NCI-H226 (cell line): ENCODE data around the gene LRTM1.

ENCODE experiments used
- DNase-seq: peaks from one replicate; pipeline ENCODE4 v3.0.0-alpha.2; 2015

Gene LRTM1

DNA sequence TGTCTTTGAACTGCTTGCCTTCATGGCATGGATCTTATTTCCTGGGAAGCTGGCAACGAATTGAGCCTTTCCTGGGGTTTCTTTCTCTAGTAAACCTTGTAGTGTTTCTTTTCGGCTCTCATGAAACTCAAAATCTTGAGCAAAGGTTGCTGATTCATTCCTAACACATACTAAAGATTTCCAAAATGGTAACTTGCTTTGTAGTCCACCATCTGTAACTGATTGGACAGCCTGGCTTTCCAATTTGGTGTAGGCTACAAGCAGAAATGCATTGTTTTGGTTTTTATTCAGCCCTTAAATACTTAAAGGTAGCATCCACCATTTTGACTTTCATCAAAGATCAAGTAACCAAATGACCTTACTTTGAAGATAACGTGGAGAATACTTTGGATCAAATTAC, 38.1 kb downstream of the LRTM1 start:
- DNase-seq, result no peak

DNA sequence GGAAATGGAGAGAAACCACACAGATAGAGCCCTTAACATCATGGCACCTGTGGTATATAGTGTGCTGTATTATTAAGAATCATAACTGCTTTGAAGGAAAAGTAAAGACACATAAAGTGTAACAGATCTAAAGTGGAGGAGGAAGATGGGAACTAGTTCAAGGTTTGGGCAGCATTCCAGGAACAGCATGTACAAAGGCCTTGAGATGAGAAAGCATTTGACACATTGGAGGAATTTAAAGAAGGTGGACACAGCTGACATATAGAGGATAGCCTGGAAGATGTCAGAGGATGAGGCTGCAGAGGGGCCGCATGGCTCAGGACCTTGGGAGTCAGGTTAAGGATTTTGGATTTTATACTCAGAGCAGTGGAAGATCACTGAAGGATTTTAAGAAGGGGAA, 39.0 kb downstream of the LRTM1 start:
- no peak for DNase-seq

DNA sequence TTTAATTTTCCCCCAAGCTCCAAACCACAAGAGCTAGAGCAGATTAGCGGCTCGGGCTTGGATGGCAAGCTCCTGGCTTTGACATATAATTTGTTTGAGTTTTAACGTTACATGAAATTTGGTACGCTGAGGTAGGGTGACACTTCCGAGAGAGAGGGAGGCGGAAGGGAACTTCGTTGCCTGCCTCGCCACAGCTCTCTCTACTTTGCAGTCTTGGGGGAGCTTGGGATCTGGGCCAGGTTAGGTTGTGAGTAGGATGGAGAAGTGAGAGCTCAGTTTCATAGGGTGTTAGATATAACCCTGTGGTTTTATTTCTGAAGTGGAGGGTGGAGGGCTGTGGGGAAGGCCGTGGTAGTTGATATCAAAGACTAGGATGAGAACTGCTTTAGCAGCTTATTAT, 39.7 kb downstream of the LRTM1 start:
- no peak for DNase-seq

DNA sequence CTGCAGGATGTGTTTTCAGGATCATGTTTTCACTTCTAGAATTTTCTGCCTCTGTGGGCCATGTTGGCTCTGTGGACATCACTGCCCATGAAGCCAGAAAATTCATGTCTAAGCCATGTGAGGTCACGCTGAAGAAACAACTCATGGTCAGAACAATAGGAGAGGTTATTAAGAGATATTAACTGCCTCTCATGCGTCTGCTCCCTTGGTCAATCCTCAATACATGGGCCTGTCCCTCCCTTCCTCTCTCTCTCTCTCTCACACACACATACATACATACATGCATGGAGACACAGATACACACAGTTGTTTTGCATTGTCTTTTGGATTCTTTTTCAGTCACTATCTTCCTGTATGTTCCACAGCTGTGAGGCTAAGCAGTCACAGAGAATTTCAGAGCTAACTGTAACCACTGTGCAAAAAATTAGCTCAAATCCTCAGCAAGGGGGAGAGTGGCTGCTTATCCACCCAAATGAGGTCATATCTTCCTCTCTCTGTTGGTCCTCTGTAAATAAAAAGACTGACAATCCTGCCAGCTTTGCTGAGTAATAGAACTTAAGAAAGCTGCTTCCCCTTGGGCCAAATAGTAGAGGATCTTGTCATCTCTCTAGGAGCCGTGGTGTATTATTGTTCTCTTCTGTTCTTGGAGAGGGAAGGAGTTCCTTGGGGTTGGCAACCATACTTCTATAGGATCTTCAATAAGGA, 45.6 kb downstream of the LRTM1 start:
- DNase-seq, result peak; percentile 95

DNA sequence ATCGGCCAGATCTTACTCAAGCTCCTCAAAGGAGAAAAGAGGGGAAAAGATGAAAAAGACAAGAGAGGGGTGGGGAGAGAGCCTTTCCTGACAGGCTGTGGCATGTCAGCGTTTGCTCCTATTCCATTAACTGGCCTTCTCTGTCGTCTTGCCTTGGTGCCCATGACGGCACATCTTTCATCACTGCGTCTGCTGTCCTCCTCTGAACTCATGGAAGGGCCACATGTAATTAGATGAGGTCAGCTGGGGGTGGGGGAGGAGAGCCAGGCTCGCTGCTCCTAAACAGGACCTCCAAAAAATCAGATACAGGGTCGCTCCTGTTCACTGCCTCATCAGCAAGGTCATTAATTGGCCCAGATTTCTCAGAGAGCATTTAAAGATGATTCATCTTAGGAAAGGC, 49.7 kb downstream of the LRTM1 start:
- DNase-seq, result no peak

DNA sequence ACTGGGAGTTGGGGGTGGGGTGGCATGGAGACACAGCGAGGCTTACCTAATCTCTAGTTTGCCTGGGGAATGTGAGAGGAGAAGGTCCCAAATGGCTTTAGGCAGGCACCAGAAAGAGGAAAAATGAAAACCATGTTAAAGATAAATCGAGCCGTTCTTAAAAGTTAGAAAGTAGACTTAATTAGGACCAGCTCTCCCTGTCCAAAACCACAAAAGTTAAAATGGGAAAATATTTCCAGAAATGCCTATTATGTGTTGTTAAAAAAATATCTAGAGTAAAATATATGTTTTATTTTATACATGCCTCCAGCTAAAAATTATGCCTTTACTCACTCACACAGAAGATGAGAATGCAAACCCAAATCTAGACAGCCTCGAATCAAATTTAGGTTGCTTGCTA, 50.1 kb downstream of the LRTM1 start:
- no peak for DNase-seq

DNA sequence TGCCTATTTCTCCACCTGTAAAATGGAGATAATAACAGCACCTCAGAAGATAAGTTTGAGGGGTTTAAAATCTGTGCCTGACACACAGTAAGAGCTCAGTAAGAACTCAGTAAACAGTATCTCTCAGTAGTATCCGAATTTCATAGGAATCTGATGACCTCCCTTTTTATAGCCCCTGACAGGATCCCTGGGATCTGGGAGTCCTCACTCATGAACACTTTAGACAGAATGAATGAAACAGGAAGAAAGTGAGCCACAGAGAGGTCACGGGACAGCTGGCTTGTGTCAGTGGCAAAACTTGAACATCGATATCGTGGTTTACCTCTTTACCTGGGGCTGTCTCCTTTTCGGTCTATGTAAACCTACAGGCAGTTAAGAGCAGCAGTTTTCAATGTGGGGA, 51.2 kb downstream of the LRTM1 start:
- no peak for DNase-seq

DNA sequence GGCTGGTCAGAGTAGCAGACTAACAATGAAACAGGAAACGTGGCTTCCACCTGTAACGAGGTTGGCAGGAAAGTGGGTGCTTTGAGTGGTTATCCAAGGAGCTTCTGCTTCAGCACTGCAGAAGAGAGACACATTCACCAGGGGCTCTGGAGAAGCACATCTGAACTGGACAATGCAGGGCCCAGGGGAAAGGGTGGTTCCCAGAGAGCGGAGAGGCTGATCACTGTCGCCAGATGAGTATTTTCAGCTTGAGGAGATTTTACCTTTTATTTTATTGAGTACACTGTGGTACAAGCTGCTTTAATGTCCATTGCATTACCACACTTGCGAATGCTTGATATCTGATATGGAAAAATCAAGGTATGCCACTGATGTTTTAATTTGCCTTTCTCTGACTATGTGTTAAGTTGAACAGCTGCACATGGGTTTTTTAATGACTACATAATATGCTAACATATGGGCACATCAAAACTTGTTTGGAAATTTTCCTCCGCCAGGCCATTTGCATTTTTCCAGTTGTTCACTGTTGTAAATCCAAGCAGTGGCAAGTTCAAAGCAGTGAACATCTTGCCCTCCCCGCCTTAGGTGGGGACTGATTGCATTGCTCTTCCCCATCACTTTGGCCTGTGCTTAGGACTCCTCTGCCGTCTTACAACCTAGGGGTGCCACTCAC, 52.1 kb downstream of the LRTM1 start:
- DNase-seq, result no peak

DNA sequence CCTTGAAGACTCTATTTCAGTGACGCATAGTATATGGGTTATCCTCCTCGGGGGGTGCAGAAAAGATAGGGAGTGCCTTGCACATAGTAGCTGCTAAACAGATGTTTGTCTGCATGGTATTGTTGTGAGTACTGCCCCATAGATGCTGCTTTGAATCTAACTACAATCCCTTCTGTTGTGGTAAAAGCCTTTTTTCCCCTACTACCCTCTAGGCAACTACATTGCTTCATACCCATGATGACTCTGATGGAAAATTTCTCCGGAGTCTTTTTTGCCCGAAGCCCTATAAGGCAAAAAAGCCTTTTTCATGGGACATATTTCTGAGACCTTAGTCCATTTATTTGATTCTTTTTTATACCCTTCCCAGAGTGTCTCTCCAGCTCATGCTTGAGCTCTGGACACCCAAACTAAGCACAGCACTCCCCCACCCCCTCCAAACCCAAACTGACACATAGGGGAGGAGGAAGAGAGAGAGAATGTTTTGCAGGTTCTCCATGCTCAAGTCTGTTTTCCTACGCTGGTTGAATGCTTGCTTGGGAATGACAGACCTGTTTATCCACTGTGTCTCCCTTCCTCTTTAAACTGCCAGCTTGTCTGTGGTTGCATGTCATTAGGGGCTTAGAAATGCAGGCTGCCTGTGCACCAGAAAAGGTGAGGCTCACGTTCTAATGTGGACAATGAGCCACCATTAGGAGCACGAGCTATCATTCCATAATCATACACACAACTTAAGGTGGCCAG, 52.9 kb downstream of the LRTM1 start:
- no peak for DNase-seq

DNA sequence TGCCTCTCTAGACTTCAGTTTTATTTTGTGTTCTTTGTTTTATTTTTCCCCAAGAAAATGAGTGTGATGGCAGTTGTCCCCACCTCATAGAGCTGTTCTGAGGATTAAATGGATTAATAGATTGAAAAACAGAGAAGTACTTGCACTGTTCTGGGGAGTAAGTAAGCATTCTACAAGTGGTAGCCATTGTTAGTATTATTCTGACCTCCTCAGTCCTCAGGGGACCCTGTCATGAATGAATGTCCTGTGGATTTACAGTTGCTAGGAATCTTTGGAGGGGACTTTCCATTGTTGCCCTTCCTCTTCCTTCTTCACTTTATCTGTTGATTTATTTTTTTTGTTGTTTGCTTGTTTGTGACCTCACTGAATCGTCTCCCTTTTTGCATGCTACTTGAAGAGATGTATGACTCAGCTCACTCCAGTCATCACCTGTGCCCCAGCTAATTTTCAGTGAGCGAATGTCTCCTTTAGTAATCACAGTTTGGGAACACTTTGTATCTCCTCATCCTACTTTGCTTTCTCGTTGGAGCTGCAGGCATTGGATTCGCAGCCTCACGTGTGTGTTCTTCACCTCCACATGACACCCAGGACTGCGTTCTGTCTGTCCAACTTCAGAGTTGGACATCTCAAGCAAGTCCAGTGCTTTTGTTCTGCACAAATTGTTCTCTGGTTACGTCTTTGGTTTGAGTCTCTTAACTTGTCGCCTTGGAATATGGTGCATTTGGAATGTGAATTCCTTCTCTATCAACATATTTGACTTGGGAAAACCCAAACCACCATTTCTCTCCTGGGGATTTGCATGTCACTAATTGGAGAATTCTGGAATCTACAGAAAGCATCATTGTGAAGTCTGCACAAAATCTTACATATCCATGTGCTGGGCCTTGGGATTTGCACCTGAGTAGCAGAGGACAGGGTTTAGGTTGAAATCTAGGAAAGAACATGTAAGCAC, 54.5 kb downstream of the LRTM1 start:
- no peak for DNase-seq

DNA sequence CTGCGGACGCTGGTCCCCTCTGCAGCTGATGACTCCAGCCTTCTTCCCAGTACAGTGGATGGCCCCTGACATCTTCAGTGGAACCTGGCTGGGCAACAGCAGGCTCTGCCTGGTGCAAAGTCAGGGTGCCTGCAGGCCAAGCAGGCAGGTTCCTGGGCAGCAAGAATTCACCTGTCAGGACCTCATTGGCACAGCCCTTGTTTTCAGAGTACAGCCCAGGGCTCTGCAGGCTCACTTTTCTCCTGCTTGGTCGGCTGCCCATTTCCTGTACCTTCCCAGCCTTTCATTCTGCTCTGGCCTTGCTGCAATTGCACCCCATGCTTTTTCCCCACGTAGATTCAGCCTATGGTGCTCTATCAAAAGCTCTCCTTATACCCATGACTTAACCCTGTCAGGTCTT, 56.0 kb downstream of the LRTM1 start:
- DNase-seq, result no peak

DNA sequence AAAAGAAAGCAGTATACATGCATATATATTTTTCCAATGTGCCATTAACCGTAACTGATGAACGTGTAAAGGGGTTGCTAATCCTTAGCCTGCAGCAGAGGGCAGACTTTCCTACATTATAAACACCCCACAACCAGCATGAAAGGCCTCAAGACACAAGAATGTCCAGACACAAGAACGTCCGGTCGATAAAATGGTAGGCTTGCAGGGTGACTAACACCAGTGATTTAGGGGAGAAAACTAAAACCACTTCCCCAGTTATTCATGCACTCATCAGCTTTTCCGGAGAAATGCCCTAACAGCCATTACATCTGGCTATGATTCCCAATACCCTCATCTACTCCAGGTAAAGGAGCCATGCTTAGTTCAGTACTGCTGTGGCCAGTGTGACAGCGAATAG, 57.4 kb downstream of the LRTM1 start:
- DNase-seq, result peak; percentile 88
